Measurements from ENCODE around the gene AMER1. TPM values are rescaled to one million over a fixed set of nuclear protein-coding genes. Genes with fewer than 3 reads are reported as not detected.

The AMER1 gene
- total RNA-seq, 1 donor from 2014 or later = 2.9 TPM

DNA sequence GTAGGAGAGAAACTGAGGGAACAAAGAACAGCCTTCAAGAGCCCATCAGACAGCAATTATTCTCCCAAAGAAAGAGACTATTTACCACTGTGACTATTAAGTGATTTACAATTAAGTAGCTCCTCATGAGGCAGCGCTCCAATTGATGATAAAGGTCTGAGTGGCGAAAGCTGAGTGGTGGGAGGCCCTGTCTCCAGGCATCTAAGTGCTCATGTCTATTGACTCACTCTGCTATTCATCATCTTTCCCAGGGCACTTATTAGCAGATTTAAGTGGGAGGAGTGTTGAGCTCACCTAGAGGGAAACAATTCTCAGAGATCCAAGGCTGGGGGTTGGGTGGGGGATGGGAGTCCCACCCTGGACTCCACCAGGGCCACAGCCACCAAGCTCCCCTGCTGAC lies 23.3 kb downstream of the AMER1 start:
- DNase-seq (ENCODE audit: low read depth) = no peak
- H3K4me3 ChIP-seq (ENCODE audit: low read depth, low read length) = no peak overlapping the region
- TF ChIP-seq, protein P1, sequence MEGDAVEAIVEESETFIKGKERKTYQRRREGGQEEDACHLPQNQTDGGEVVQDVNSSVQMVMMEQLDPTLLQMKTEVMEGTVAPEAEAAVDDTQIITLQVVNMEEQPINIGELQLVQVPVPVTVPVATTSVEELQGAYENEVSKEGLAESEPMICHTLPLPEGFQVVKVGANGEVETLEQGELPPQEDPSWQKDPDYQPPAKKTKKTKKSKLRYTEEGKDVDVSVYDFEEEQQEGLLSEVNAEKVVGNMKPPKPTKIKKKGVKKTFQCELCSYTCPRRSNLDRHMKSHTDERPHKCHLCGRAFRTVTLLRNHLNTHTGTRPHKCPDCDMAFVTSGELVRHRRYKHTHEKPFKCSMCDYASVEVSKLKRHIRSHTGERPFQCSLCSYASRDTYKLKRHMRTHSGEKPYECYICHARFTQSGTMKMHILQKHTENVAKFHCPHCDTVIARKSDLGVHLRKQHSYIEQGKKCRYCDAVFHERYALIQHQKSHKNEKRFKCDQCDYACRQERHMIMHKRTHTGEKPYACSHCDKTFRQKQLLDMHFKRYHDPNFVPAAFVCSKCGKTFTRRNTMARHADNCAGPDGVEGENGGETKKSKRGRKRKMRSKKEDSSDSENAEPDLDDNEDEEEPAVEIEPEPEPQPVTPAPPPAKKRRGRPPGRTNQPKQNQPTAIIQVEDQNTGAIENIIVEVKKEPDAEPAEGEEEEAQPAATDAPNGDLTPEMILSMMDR (IDR thresholded peaks at IDR 0.05; ENCODE audit: insufficient read depth, low read length, poor library complexity, severe bottlenecking) = no peak
- no peaks in the 10 kb centered on the region for H3K36me3 ChIP-seq (ENCODE audit: control insufficient read depth, insufficient read depth, low read length)
- no peaks in the 10 kb centered on the region for H3K27me3 ChIP-seq (ENCODE audit: control insufficient read depth, insufficient read depth, low read length)

DNA sequence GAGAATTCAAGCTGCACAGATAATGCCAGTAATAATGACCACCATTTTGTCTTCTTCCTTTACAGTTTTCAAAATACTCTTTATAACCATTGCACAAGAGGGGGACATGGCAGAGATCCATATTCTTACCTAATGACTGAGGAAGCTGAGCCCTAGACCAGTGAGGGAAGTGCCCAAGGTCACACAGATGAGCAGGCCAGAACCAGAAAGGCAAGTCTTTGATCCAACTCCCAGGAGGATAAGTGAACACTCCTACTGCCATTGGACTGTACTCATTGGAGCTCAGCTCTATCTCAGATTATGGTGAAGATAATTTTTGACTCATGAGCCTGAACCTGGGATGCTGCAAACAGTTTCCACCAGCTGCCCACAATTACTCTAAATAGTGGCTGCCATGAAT lies 28.6 kb downstream of the AMER1 start:
- DNase-seq (ENCODE audit: low read depth) = no peak

DNA sequence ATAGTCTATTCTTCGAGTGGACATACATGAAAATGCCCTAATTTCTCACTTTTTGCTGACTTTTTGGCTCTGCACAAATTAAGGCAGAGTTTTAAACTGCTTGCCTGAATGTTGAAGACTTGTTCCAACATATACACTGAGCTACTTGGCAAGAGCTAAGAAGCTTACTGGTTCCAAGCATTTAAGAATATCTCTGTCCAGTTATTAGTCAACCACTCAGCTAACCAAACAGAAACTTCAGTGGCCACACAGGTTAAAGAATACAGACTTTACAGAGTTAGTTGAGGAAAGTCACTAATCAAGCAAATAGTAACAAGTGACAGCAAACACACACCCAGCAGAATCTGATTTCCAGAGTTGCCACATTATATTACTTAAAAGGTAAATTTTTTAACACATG lies 35.5 kb downstream of the AMER1 start:
- DNase-seq (ENCODE audit: low read depth) = no peak
- TF ChIP-seq, protein P1 (IDR thresholded peaks at IDR 0.05; ENCODE audit: insufficient read depth, low read length, poor library complexity, severe bottlenecking) = no peak
- no peaks in the 10 kb centered on the region for H3K36me3 ChIP-seq (ENCODE audit: control insufficient read depth, insufficient read depth, low read length)

More for the DNA sequence above, 28.6 kb downstream of the AMER1 start:
- Histone ChIP-seq H3K4me3 (ENCODE audit: low read depth, low read length) (no peak overlapping the region), H3K36me3 (ENCODE audit: control insufficient read depth, insufficient read depth, low read length) (no peaks in the 10 kb centered on the region), H3K27me3 (ENCODE audit: control insufficient read depth, insufficient read depth, low read length) (no peaks in the 10 kb centered on the region)
- TF ChIP-seq, protein P1 (IDR thresholded peaks at IDR 0.05; ENCODE audit: insufficient read depth, low read length, poor library complexity, severe bottlenecking) = no peak

DNA sequence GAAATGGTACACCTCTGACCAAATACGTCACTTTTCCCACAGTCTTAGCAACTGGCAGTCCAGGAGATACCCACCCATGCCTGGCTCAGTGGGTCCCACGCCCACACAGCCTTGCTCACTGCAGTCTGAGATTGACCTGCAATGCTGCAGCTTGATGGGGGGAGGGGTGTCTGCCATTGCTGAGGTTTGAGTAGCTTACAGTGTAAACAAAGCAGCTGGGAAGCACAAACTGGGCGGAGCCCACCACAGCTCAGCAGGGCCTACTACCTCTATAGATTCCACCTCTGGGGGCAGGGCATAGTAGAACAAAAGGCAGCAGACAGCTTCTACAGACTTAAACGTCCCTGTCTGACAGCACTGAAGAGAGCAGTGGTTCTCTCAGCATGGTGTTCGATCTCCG lies 52.7 kb downstream of the AMER1 start:
- TF ChIP-seq, protein P1 (IDR thresholded peaks at IDR 0.05; ENCODE audit: insufficient read depth, low read length, poor library complexity, severe bottlenecking) = no peak
- H3K4me3 ChIP-seq (ENCODE audit: low read depth, low read length) = no peak overlapping the region
- H3K27me3 ChIP-seq (ENCODE audit: control insufficient read depth, insufficient read depth, low read length) = no peaks in the 10 kb centered on the region
- no peaks in the 10 kb centered on the region for H3K36me3 ChIP-seq (ENCODE audit: control insufficient read depth, insufficient read depth, low read length)
- no peak for DNase-seq (ENCODE audit: low read depth)

More for the DNA sequence above, 35.5 kb downstream of the AMER1 start:
- Histone ChIP-seq H3K4me3 (ENCODE audit: low read depth, low read length) (no peak overlapping the region), H3K27me3 (ENCODE audit: control insufficient read depth, insufficient read depth, low read length) (no peaks in the 10 kb centered on the region)

DNA sequence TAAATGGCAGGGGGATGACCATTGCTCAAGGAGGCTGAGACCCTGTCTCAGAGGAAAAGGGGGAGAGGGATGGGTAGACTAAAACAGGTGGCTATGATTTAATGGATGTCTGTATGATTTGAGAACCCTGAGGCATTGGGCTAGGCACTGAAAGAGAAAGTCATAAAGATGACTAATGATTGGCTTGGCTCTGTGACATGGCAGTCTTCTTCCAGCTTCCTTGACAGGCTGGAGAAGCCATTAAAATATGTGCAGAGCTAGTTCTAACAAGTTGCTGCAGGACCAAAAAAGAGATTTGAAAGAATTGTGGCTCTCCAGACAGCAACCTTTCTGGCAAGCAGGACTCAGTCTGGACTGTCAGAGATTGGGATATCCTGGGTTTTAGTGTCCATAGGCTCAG lies 53.6 kb downstream of the AMER1 start:
- TF ChIP-seq, protein P1 (IDR thresholded peaks at IDR 0.05; ENCODE audit: insufficient read depth, low read length, poor library complexity, severe bottlenecking) = no peak
- no peak overlapping the region for H3K4me3 ChIP-seq (ENCODE audit: low read depth, low read length)
- no peak for DNase-seq (ENCODE audit: low read depth)
- H3K36me3 ChIP-seq (ENCODE audit: control insufficient read depth, insufficient read depth, low read length) = no peaks in the 10 kb centered on the region
- no peaks in the 10 kb centered on the region for H3K27me3 ChIP-seq (ENCODE audit: control insufficient read depth, insufficient read depth, low read length)

DNA sequence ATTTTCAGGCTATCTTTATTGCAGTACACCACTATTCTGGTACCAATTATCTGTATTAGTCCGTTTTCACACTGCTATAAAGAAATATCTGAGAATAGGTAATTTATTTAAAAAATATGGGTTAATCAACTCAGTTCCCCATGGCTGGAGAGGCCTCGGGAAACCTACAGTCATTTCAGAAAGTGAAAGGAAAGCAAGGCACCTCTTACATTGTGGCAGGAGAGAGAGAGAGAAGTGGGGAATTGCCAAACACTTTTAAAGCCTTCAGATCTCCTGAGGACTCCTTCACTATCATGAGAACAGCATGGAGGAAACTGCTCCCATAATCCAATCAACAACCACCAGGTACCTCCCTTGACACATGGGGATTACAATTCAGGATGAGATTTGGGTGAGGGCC lies 54.7 kb downstream of the AMER1 start:
- Histone ChIP-seq H3K27me3 (ENCODE audit: control insufficient read depth, insufficient read depth, low read length) (no peaks in the 10 kb centered on the region), H3K4me3 (ENCODE audit: low read depth, low read length) (no peak overlapping the region), H3K36me3 (ENCODE audit: control insufficient read depth, insufficient read depth, low read length) (no peaks in the 10 kb centered on the region)
- TF ChIP-seq, protein P1 (IDR thresholded peaks at IDR 0.05; ENCODE audit: insufficient read depth, low read length, poor library complexity, severe bottlenecking) = no peak
- no peak for DNase-seq (ENCODE audit: low read depth)
